Fibroblast of mammary gland (primary cell): ENCODE measurements around the gene FAN1.

Experiments
- DNase-seq: peaks from one replicate; pipeline ENCODE4 v3.0.0-alpha.2; 2010; ENCODE audit warnings: low read depth
- H3K4me3 ChIP-seq: 2 replicates; pipeline ENCODE4 v1.5.1; 2011; ENCODE audit warnings: low read depth, mild to moderate bottlenecking, low read length, moderate library complexity; ENCODE audit not compliant: control insufficient read depth
- CTCF ChIP-seq: conservative IDR thresholded peaks from 2 replicates; pipeline ENCODE4 v1.5.1; 2011; ENCODE audit warnings: low read depth, low read length, inconsistent platforms; ENCODE audit not compliant: control insufficient read depth, insufficient read depth

Gene FAN1

DNA sequence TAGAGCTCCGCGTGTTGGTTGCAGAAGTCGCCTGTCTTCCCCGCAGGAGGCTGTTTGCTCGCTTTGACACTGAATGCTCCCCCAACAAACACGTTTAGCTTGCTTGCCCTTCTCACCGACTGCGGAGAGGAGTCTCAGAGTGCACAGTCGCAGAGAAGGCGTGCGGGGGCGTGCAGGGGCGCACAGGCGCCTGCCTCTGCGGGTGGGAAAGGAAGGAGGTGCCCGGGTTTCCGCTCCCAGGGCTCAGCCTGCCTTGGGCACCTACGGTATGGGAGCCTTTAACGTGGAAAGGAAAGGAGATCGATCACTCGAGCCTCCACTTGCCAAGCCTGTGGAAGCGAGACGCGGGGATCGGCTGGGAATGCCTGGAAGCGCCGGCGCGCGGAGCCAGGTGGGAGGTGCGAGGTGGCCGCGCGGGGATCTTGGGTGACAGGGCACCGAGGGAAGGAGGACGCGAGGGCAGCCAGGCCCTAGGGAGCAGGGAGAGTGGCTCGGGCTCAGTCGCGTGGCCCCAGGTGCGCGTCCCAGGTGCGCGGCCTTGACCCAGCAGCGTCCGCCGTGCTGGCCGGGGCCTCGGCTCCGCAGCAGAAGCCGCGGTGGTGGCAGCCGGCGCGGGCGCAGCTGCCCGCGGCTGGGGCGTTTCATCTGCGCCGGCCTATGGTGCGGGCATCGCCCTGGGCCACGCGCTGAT lies at the start of gene FAN1:
Gene FAN1 (plus strand): TSS at position 419 of the 691 bp plus-strand sequence. CDS start 749 bp downstream, outside the sequence.
- peak within 1 kb of the TSS; percentile 85 for H3K4me3 ChIP-seq
- no peak for TF ChIP-seq CTCF
- DNase-seq = peak; percentile 84

DNA sequence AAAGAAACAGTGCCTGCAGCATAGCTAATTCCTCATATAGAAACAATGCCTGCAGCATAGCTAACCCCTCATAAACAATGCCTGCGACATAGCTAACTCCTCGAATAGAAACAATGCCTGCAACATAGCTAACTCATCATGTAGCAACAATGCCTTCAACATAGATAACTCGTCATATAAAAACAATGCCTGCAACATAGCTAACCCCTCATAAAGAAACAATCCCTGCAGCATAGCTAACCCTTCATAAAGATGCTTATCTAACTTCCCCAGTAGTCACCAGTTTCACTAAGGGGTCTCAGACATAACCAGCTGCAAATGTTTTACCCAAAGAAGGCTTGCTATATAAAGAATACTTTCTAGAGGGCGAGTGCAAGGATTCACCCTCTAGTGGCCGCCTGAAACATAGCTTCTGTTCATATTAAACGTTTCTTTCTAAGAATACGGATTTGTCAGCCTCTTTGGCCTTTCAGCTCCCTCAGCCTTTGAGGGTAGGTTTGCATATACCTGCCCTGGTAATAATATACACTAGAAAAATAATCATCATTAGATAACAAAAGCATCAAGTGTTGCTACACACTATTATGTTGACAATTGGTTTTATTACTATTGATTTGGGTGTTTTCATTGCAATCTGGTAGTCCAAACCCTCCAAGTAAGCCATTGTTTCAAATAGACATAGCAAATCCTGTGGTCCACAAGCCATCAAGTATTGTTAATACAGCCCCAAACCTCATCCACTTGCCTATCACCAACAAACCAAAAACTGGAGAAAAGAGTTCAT lies 44.4 kb upstream of the FAN1 start:
- peak; percentile 33 for DNase-seq
- TF ChIP-seq CTCF = peak; percentile 69
- no peak overlapping the region for H3K4me3 ChIP-seq

DNA sequence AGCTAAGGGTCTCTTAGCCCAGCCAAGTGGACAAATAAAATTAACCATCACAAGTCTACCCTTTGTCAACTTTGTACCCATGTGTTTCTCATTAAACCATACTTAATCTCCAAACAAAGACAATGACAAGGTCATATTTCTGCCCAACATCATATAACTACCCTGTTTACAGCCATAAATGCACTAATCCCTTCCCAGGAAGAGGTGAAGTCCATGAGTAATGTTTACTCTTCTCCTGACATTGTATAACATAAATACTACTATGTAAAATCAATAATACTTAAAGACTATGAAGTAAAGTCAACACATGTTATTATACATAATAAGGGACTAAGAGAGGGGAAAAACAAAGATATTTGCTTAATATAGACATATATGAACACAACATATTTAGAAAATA lies 38.5 kb upstream of the FAN1 start:
- DNase-seq = no peak
- no peak for TF ChIP-seq CTCF
- H3K4me3 ChIP-seq = no peak overlapping the region

DNA sequence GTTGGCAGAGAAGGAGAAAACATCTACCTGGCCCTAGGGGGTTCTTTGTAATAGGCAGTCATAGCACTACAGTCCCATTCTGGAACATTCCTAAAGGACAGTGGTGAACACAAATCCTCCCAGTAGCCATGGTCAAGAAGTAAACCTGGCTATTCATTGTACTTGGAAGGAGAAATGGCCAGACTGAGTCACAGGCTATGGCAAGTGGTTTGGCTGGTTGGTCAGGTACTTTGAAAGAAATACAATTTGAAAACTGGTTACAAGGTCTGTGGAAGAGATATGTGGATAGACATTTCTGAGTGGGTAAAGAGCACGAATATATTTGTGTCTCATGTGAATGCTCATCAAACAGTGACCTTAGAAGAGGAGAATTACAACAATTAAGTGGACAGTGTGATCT lies 33.0 kb upstream of the FAN1 start:
- no peak overlapping the region for H3K4me3 ChIP-seq
- no peak for DNase-seq
- no peak for TF ChIP-seq CTCF

DNA sequence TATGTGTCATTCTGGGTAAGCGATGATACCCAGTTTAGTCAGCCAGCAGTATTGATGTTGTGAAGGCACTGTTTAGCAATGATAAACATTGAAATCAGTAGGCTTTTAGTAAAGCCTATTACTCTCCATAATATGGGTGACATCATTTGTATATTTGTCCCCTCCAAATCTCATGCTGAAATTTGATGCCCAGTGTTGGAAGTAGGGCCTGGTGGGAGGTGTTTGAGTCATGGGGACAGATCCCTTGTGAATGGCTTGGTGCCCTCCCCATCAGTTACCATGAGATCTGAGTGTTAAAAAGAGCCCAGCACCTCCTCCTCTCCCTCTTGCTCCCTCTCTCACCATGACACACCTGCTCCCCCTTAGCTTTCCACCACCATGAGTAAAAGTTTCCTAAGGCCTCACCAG lies 31.4 kb upstream of the FAN1 start:
- no peak for TF ChIP-seq CTCF
- H3K4me3 ChIP-seq = no peak overlapping the region
- DNase-seq = peak; percentile 50

- no peak for DNase-seq
- H3K4me3 ChIP-seq = no peak overlapping the region
- no peak for TF ChIP-seq CTCF
These were observed 26.6 kb upstream of the FAN1 start for GRCh38 chr15:30877070-30877469.

DNA sequence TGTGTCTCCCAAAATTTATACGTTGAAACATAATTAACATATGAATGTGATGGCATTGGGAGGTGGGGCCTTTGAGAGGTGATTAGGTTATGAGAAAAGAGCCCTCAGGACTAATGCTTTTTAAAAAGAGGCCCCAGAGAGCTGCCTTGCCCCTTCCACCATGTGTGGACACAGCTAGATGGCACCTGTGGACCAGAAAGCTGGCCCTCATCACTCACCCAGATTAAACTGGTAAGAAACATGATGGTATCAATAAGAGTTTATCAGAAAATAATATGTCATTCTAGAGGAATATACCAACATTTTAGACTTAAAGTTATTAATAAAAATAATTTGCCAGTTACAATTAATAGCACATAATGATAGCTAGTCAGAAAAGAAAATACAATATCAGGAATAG lies 25.2 kb upstream of the FAN1 start:
- no peak for TF ChIP-seq CTCF
- H3K4me3 ChIP-seq = no peak overlapping the region
- DNase-seq = no peak
